OCI-LY3 (cell line): ENCODE data around the gene TIGD3.

Experiments
- H2AFZ ChIP-seq: fragments of 200-600, 300-600 bp; shearing (Covaris generic); 2 replicates; pipeline ENCODE4 v1.6.0; 2014; ENCODE audit warnings: antibody characterized with exemption, low read depth, low read length
- H3K27ac ChIP-seq: fragments of 200-600, 300-600 bp; sonication (generic); 2 replicates; pipeline ENCODE4 v1.5.1; 2014; ENCODE audit warnings: mild to moderate bottlenecking, low read length, moderate library complexity, mixed read lengths
- H3K27me3 ChIP-seq: fragments of 200-600, 300-600 bp; sonication (generic); 2 replicates; pipeline ENCODE4 v1.6.1; 2014; ENCODE audit warnings: low read depth, low read length, mixed read lengths
- H3K36me3 ChIP-seq: fragments of 200-600, 300-600 bp; sonication (generic); replicated peaks from 2 replicates; pipeline ENCODE3; 2014; ENCODE audit warnings: low read depth, low read length, mixed read lengths
- H3K4me1 ChIP-seq: fragments of 300-600, 200-600 bp; sonication (generic); 2 replicates; pipeline ENCODE4 v1.6.1; 2014; ENCODE audit warnings: low read length, mixed read lengths
- H3K4me2 ChIP-seq: fragments of 200-600, 300-600 bp; sonication (generic); 2 replicates; pipeline ENCODE4 v1.6.1; 2014; ENCODE audit warnings: low read length, mixed read lengths
- H3K4me3 ChIP-seq: fragments of 300-600, 200-600 bp; sonication (generic); 2 replicates; pipeline ENCODE4 v1.5.1; 2014; ENCODE audit warnings: antibody characterized with exemption, mild to moderate bottlenecking, low read length, moderate library complexity
- H3K79me2 ChIP-seq: fragments of 300-600, 200-600 bp; shearing (Covaris generic); 2 replicates; pipeline ENCODE4 v1.6.1; 2014; ENCODE audit warnings: mild to moderate bottlenecking, low read length, mixed read lengths
- H3K9ac ChIP-seq: fragments of 300-600, 200-600 bp; shearing (Covaris generic); 2 replicates; pipeline ENCODE4 v1.6.0; 2014; ENCODE audit warnings: mild to moderate bottlenecking, low read length, moderate library complexity
- H3K9me3 ChIP-seq: fragments of 200-600, 300-600 bp; shearing (Covaris generic); 2 replicates; pipeline ENCODE4 v1.6.1; 2014; ENCODE audit warnings: low read length, mixed read lengths; ENCODE audit not compliant: insufficient read depth
- H4K20me1 ChIP-seq: fragments of 200-600, 300-600 bp; sonication (generic); 2 replicates; pipeline ENCODE4 v1.6.1; 2016; ENCODE audit warnings: low read length, mixed read lengths; ENCODE audit not compliant: insufficient read depth
- CTCF ChIP-seq: fragments of 200-600, 300-600 bp; sonication (generic); IDR thresholded peaks from 2 replicates; pipeline ENCODE4 v1.5.1; 2014; ENCODE audit warnings: antibody characterized with exemption, low read length, low read depth
- EZH2phosphoT487 ChIP-seq: fragments of 200-600 bp; shearing (Covaris generic); IDR thresholded peaks from 2 replicates; pipeline ENCODE4 v1.6.1; 2018; ENCODE audit warnings: antibody characterized with exemption, mixed run types, low read depth

TIGD3 gene

GRCh38 chr11:65351511-65351910 is 3.0 kb upstream of the TIGD3 start:
- Histone ChIP-seq H3K4me3 (no peak overlapping the region), H3K4me2 (no peak overlapping the region), H3K79me2 (no peaks in the 10 kb centered on the region), H3K9me3 (no peaks in the 10 kb centered on the region), H3K9ac (no peak overlapping the region), H4K20me1 (no peaks in the 10 kb centered on the region), H2AFZ (no peak overlapping the region), H3K27ac (no peak overlapping the region), H3K4me1 (peaks cover 11% of the 10 kb centered on the region), H3K27me3 (0 out of 2 replicates have a peak, but pooled peaks cover 2% of the 10 kb centered on the region), H3K36me3 (peaks cover 37% of the 10 kb centered on the region)
- TF ChIP-seq CTCF (no peak), EZH2phosphoT487 (no peak)

GRCh38 chr11:65352783-65353182 is 1.8 kb upstream of the TIGD3 start:
- Histone ChIP-seq H3K36me3 (peaks cover 34% of the 10 kb centered on the region), H3K79me2 (no peaks in the 10 kb centered on the region), H3K4me2 (no peak overlapping the region), H4K20me1 (no peaks in the 10 kb centered on the region), H2AFZ (no peak overlapping the region), H3K9me3 (no peaks in the 10 kb centered on the region), H3K4me3 (no peak overlapping the region), H3K27me3 (peaks cover 10% of the 10 kb centered on the region; the same call in 1 of the 2 replicates), H3K4me1 (peaks cover 11% of the 10 kb centered on the region), H3K9ac (no peak overlapping the region), H3K27ac (no peak overlapping the region)
- no peak for TF ChIP-seq EZH2phosphoT487
- TF ChIP-seq CTCF = peak; percentile 43

- Histone ChIP-seq H3K4me3 (no peak overlapping the region), H3K4me1 (peaks cover 11% of the 10 kb centered on the region), H3K79me2 (no peaks in the 10 kb centered on the region), H3K9me3 (no peaks in the 10 kb centered on the region), H3K9ac (no peak overlapping the region), H3K36me3 (peaks cover 31% of the 10 kb centered on the region), H3K27me3 (peaks cover 10% of the 10 kb centered on the region; the same call in 1 of the 2 replicates), H3K4me2 (no peak overlapping the region), H3K27ac (no peak overlapping the region), H4K20me1 (no peaks in the 10 kb centered on the region), H2AFZ (no peak overlapping the region)
- TF ChIP-seq EZH2phosphoT487 (no peak), CTCF (no peak)
These were observed 1.2 kb upstream of the TIGD3 start for GRCh38 chr11:65353376-65353775.

- Histone ChIP-seq H3K9me3 (no peaks in the 10 kb centered on the region), H3K27ac (no peak overlapping the region), H3K4me2 (peak overlapping the region; percentile 95), H3K36me3 (peaks cover 26% of the 10 kb centered on the region), H3K4me3 (peak overlapping the region; percentile 79), H3K27me3 (peaks cover 10% of the 10 kb centered on the region; the same call in 1 of the 2 replicates), H4K20me1 (no peaks in the 10 kb centered on the region), H3K4me1 (peaks cover 11% of the 10 kb centered on the region), H3K9ac (peak overlapping the region; percentile 45; the same call in 1 of the 2 replicates), H2AFZ (no peak overlapping the region), H3K79me2 (no peaks in the 10 kb centered on the region)
- TF ChIP-seq CTCF = no peak
- TF ChIP-seq EZH2phosphoT487 = no peak
These were observed 669 bp upstream of the TIGD3 start for GRCh38 chr11:65353900-65354264.
